AG08396 (cell line): ENCODE measurements around the gene FOCAD.

Experiments used
- DNase-seq: peaks from one replicate; pipeline ENCODE4 v3.0.0; 2012; ENCODE audit warnings: low spot score, mixed read lengths

FOCAD gene

GRCh38 chr9:20734275-20734674, 50.2 kb downstream of the FOCAD start:
- DNase-seq = no peak

DNA sequence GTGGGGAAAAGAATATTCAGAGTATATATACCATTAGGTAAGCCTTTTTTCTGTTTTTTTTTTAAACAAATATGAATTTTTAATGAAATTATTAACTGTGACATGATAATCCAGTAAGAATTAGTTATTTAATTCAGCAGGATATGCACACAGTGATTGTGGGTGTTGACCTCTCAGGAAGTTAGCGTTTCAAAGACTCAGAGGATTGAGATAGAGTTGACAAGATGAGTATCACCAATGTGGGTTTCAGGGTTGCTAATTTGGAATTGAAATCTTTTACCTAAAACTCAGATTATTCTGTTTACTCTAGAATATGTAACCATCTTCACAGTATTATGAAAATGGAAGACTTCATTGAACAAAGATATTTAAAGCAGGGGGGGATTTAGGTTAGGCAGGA, 56.2 kb downstream of the FOCAD start:
- no peak for DNase-seq

- DNase-seq = no peak
Observed at GRCh38 chr9:20740929-20741582, 57.0 kb downstream of the FOCAD start.

GRCh38 chr9:20742833-20743232, 58.8 kb downstream of the FOCAD start:
- DNase-seq = no peak

DNA sequence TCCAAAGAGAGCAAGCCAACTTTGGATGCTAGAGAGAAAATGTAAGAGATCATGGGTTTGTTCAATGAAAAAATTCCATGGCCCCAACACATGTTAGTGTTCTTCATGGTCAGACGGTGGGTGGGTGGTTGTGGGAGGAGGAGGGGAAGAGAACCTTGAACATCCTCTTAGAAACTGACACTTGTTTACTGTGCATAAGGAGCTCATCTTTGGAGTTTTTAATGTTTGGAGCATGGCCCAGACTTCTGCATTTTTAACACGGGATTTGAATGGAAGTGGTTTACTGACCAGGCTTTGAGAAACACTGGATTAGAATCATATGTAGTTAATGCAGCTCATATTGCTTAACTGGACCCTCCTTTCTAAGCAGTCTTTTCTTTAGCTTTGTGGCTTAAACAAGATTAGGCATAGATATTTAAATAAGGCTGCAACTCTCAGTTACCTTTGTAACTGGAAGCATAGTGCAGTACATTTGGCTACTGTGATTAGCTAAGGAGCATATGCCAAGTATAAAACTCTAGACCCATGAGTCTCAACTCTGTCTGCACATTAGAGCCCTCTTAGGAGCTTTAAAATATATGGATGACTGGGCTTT, 60.1 kb downstream of the FOCAD start:
- DNase-seq = no peak

- DNase-seq = no peak
Observed at GRCh38 chr9:20746967-20747366, 62.9 kb downstream of the FOCAD start.

- DNase-seq = no peak
Observed at GRCh38 chr9:20749496-20750198, 65.6 kb downstream of the FOCAD start.

DNA sequence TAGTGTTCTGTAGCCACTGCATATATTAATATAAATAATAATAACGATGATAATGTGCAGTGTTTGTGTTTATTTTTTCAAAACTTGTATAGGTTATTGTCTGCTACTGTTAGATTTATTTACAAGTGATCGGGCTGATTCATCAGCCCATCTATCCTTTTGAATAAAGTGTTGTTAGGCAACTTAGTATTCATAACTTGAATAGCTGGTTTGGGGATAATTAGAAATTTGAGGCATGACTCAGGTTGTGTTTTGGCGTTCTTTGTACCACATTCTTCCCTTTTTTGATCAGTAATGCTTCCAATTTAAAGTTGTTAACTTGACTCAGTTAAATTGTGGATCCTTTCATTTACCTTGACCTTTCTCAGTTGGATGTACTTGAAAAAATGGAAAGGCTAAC, 69.7 kb downstream of the FOCAD start:
- DNase-seq = no peak

DNA sequence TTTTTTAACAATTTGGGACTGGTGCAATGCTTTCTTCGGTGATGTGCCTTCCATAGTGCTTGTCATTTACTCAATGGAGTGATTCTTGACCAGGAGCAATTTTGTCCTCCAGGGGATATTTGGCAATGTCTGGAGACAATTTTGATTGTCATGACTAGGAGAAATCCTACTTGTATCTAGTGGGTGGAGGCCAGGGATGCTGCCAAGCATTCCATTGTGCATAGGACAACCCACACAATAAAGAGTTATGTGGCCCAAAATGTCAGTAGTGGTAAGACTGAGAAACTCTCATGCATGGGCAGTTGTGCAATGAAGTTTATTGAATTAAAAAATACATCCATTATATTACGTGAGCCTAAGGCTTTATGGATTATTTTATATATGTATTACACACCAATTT, 70.5 kb downstream of the FOCAD start:
- no peak for DNase-seq

- no peak for DNase-seq
Observed at GRCh38 chr9:20760246-20760891, 76.3 kb downstream of the FOCAD start.

GRCh38 chr9:20770947-20771346, 86.9 kb downstream of the FOCAD start:
- DNase-seq = no peak

DNA sequence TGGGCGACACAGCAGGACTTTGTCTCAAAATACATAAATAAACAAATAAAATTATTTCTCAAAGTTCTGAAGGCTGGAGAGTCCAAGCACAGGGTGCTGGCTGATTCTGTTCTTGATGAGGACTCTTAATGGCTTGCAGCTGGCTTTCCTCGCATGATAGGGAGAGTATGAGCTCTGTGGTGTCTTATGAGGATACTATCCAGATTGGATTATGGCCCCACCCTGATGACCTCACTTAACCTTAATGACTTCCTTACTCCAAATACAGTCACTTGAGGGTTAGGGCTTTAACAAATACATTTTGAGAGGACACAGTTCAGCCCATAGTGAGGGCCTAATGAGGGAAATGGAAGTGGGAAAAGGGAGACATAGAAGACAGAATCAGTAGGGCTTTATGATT, 87.7 kb downstream of the FOCAD start:
- DNase-seq = no peak

GRCh38 chr9:20775683-20776082, 91.6 kb downstream of the FOCAD start:
- no peak for DNase-seq

- DNase-seq = no peak
Observed at GRCh38 chr9:20781092-20781491, 97.0 kb downstream of the FOCAD start.

DNA sequence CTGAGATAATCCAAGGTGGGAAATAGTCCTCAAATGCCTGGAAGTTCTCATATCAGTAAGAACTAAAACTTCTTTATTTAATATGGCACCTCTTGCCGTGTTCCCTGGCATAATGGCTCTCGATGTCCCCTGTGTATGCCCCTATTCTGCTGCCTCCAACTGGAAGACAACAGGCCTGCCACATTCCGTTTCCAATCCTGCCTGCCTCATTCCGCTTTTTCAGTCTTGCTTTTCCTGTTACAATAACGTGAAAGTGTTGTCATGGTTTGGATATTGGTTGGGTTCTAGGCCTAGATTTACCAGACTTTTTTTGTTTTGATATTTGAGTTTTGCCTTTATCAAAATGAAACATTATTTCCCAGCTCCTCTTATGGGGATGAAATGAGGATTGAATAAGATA, 98.2 kb downstream of the FOCAD start:
- DNase-seq = no peak

GRCh38 chr9:20783057-20784038, 99.3 kb downstream of the FOCAD start:
- DNase-seq = no peak

- DNase-seq = no peak
Observed at GRCh38 chr9:20784196-20784595, 100.1 kb downstream of the FOCAD start.

DNA sequence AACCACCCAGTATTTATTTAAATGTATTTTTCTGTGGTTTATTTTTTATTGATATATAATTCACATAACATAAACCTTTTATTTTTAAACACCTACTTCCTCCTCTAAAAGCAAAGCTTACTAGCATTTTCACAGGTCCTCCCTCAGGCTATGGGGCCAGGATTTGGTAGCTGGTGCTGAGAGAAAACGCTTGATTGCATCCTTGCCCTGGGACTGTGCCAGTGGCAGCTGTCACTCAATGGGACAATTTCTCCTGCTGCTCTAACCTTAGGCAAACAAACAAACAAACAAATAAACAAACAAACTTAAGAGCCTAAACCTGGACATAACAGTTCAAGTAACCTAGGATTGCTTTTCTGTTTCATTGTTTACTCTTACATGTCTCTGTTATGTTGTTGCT, 102.7 kb downstream of the FOCAD start:
- DNase-seq = no peak

- no peak for DNase-seq
Observed at GRCh38 chr9:20788526-20789451, 104.7 kb downstream of the FOCAD start.

- no peak for DNase-seq
Observed at GRCh38 chr9:20790721-20791120, 106.7 kb downstream of the FOCAD start.

DNA sequence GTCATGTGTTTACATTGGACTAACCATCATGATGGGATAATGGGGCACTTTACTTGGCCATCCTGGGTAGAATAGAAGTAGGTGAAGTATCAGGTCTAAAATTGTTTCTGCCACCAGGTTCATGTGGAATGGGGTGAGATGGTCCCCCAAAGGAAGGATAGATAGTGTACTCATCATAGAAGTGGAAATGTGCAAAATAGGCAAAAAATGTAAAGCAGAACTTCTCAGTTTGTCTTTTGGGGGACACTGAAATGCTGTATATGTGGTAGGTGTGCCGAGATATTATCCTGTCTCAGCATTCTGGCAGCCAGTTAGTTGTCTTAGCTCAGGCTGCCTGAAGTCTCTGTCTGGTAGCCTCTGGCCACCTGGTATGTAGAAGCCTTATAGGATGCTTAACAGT, 107.6 kb downstream of the FOCAD start:
- no peak for DNase-seq
